Uterus (tissue), 2 donors: ENCODE results near the gene BHLHE41.

Experiments used
- POLR2A ChIP-seq, 2 donors: fragments of 450-650 bp; IDR thresholded peaks; one replicate each; pipeline ENCODE4 v1.6.1; 2016; ENCODE audit warnings: antibody characterized with exemption in 2 of 2, mild to moderate bottlenecking in 1 of 2, moderate library complexity in 1 of 2
- TF ChIP-seq, protein P1 (sequence below), 4 experiments: fragments of 200-600 bp in 2 of 4; fragments of 450-650 bp in 2 of 4; sonication (generic) in 2 of 4; IDR thresholded peaks; one replicate each; pipeline ENCODE4 v1.5.1; 2016 to 2019; ENCODE audit warnings: antibody characterized with exemption in 4 of 4, mild to moderate bottlenecking in 2 of 4, moderate library complexity in 1 of 4

DNA sequence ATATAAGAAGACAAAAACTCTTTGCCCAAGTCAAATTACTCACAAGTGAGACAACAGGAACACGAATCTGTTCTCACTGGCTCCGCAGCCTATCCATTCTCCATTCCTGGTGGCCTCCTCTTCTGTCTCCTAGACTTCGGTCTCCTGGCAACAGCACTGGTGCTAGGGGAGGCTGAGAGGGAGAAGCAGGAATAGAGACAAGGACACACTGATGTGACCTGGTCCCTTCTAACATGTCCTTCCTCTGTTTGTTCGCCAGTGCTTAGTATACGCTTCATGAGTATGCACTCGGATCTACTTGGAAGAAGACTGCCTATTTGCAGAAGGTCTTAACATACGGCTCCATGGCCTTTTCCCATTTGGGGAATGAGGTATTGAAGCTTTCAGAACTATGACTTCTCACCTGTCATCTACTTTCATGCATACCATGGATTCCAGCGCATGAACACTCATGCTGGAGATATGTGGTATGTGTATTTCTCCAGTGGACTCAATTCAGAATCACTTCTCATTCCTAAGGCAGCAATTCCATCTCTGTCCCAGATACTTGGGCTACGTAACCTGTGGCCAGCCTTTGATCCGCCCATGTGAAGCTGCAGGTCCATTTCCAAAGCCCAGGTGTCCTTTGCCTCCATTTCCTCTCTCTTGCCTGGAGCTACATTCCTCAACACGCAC, 33.9 kb downstream of the BHLHE41 start:
- TF ChIP-seq, protein P1, sequence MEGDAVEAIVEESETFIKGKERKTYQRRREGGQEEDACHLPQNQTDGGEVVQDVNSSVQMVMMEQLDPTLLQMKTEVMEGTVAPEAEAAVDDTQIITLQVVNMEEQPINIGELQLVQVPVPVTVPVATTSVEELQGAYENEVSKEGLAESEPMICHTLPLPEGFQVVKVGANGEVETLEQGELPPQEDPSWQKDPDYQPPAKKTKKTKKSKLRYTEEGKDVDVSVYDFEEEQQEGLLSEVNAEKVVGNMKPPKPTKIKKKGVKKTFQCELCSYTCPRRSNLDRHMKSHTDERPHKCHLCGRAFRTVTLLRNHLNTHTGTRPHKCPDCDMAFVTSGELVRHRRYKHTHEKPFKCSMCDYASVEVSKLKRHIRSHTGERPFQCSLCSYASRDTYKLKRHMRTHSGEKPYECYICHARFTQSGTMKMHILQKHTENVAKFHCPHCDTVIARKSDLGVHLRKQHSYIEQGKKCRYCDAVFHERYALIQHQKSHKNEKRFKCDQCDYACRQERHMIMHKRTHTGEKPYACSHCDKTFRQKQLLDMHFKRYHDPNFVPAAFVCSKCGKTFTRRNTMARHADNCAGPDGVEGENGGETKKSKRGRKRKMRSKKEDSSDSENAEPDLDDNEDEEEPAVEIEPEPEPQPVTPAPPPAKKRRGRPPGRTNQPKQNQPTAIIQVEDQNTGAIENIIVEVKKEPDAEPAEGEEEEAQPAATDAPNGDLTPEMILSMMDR (IDR thresholded peaks at IDR 0.05): no peak
- TF ChIP-seq POLR2A (IDR thresholded peaks at IDR 0.05): no peak
